Adrenal gland (tissue), 12 donors: ENCODE results near the gene LCN15. TPM values are rescaled to one million over a fixed set of nuclear protein-coding genes. Genes with fewer than 3 reads are reported as not detected.

ENCODE experiments used
- DNase-seq, 7 donors: peaks; one replicate each; pipeline ENCODE4 v3.0.0-alpha.2; 2019 to 2020
- H3K27ac ChIP-seq, 5 donors: fragments of 200-600 bp; sonication (generic) in 4 of 5; 1 replicate in 3 of 5; 2 replicates in 2 of 5; pipeline versions ENCODE4 v1.5.1 to v1.8.0; 2016 to 2020; ENCODE audit warnings: mild to moderate bottlenecking in 1 of 5
- H3K27me3 ChIP-seq: fragments of 200-600 bp; 2 replicates; pipeline ENCODE4 v1.8.0; 2021
- H3K36me3 ChIP-seq, 2 donors: fragments of 200-600 bp; replicated peaks in 1 of 2; 1 replicate in 1 of 2; 2 replicates in 1 of 2; pipeline versions ENCODE4 v1.5.1 to v1.8.0; 2018 to 2022
- H3K4me1 ChIP-seq, 2 donors: fragments of 200-600 bp; replicated peaks in 1 of 2; 1 replicate in 1 of 2; 2 replicates in 1 of 2; pipeline versions ENCODE4 v1.5.1 to v1.8.0; 2018 to 2021
- H3K4me3 ChIP-seq, 4 donors: fragments of 200-600 bp; sonication (generic) in 3 of 4; one replicate each; pipeline ENCODE4 v1.5.1; 2016 to 2018
- H3K9me3 ChIP-seq, 3 donors: fragments of 200-600 bp; sonication (generic) in 1 of 3; replicated peaks in 1 of 3; 1 replicate in 2 of 3; 2 replicates in 1 of 3; pipeline versions ENCODE4 v1.5.1 to v1.8.0; 2016 to 2021
- POLR2A ChIP-seq, 2 donors: fragments of 450-650 bp; IDR thresholded peaks; one replicate each; pipeline ENCODE4 v1.6.1; 2017; ENCODE audit warnings: antibody characterized with exemption in 2 of 2, mild to moderate bottlenecking in 2 of 2, moderate library complexity in 1 of 2
- WGBS, 4 donors: extraction: QIAGEN DNeasy Blood & Tissue Kit in 2 of 4; methylation state at CpG; one replicate each; pipeline versions ENCODE4 v1.1.5 to v1.1.7; 2013 to 2017; 5-methylcytosine and 5-hydroxymethylcytosine counted together
- intact Hi-C, 2 donors: fragments of 100-400 bp; cut with DNase I; formaldehyde crosslinking; loops; one replicate each; pipeline versions ENCODE4 v1.14.1 to v1.15.0; 2022 to 2023
- polyA plus RNA-seq, 3 donors: library from polyadenylated mRNA; stranded (reverse); fragments of 200-250 nt in 2 of 3; fragments of 350-450 nt in 1 of 3; fragmentation: Illumina TruSeq in 1 of 3; extraction: RNeasy Lipid Tissue Mini Kit (QIAGEN cat#74804) in 1 of 3; gene quantifications; one replicate each; pipeline ENCODE4 v1.2.3, GENCODE V29; 2013 to 2014
- total RNA-seq, 9 donors: library from RNA; depleted of rRNA in 4 of 9; stranded (reverse); fragments of >200 nt in 4 of 9; fragments of 120-200 nt in 1 of 9; fragmentation: NEBNext Ultra II Directional in 1 of 9; extraction: Animal tissue kit (Norgen Biotek cat#: 25700) in 1 of 9; gene quantifications; one replicate each; pipeline versions ENCODE4 v1.1.0 to v1.2.4, GENCODE V29; 2013 to 2023
- TF ChIP-seq, protein P1 (sequence below), 6 experiments: fragments of 450-650 bp in 4 of 6; fragments of 200-600 bp in 2 of 6; sonication (generic) in 1 of 6; IDR thresholded peaks; 1 replicate in 5 of 6; 2 replicates in 1 of 6; pipeline versions ENCODE4 v1.5.1 to v1.8.0; 2016 to 2021; ENCODE audit warnings: antibody characterized with exemption in 6 of 6, mild to moderate bottlenecking in 2 of 6, moderate library complexity in 1 of 6
- donor health status: healthy with polysubstance abuse.
- donor health status: Bipolar disorder and iron deficiency.
- donor health status: DM: yes; HTN: yes; CAD: no.
- donor health status: DM: no; HTN: no; CAD: no.
- donor health status: DM: no; HTN: no; CAD: no.
- donor health status: DM: yes; HTN: yes; CAD: no.

LCN15 gene
- total and polyA plus RNA-seq, 12 donors = not detected

DNA sequence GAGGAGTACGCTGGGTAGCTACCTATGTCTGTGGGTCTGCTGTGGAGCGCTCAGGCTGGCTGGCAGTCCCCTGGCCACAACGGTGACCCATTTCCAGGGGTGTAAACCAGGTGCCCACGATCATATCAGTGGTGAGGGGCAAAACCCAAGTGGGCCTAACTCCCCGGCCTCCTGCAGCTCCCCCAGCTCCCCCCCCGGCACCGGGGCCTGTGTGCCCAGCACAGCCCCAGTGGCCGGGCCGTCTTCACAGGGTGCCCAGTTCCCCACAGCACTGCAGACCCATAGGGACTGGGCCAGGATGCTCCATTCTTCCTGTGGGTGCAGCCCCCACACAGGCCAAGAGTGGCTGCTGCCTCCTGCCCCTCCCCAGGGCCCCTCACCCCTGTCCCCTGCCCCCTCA is 5.3 kb downstream of the LCN15 start:
- Histone ChIP-seq H3K4me3 (no peak overlapping the region), H3K27me3 (no peaks in the 10 kb centered on the region), H3K4me1 (no peaks in the 10 kb centered on the region), H3K36me3 (no peaks in the 10 kb centered on the region), H3K27ac (no peak overlapping the region), H3K9me3 (no peaks in the 10 kb centered on the region)
- DNase-seq = no peak
- intact Hi-C loops = no loop called here
- TF ChIP-seq, protein P1, sequence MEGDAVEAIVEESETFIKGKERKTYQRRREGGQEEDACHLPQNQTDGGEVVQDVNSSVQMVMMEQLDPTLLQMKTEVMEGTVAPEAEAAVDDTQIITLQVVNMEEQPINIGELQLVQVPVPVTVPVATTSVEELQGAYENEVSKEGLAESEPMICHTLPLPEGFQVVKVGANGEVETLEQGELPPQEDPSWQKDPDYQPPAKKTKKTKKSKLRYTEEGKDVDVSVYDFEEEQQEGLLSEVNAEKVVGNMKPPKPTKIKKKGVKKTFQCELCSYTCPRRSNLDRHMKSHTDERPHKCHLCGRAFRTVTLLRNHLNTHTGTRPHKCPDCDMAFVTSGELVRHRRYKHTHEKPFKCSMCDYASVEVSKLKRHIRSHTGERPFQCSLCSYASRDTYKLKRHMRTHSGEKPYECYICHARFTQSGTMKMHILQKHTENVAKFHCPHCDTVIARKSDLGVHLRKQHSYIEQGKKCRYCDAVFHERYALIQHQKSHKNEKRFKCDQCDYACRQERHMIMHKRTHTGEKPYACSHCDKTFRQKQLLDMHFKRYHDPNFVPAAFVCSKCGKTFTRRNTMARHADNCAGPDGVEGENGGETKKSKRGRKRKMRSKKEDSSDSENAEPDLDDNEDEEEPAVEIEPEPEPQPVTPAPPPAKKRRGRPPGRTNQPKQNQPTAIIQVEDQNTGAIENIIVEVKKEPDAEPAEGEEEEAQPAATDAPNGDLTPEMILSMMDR (IDR thresholded peaks at IDR 0.05) = no peak
- no peak for TF ChIP-seq POLR2A (IDR thresholded peaks at IDR 0.05)
- WGBS, 4 donors = 68 to 80% (median 73%) methylated on average over 5 to 9 of the region's 9 CpGs; no CpG with 5 or more reads in 1 of the 4 donors

DNA sequence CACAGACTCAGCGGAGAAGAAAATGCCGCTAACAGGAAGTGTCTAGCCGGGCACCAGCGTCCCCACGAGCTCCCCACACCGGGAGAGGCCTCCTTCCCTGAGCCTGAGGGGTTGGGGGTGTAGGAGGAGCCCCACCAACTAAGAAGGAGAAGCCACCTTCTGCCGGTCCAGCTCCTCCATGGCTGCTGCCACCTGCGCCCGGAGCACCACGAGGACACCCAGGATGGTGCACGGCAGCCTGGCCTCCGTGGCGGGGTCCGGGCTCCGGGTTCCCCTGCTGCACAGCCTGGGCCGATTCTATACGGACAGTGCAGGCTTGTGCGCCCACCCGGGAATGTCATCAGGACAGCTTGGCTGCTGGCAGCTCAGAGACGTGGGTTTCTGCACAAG is 6.6 kb downstream of the LCN15 start:
- Histone ChIP-seq H3K9me3 (no peaks in the 10 kb centered on the region), H3K27me3 (no peaks in the 10 kb centered on the region), H3K27ac (no peak overlapping the region), H3K4me3 (no peak overlapping the region), H3K4me1 (no peaks in the 10 kb centered on the region), H3K36me3 (no peaks in the 10 kb centered on the region)
- peak in 1 of 7 donors; percentile 13 for DNase-seq
- WGBS, 4 donors = 84 to 100% (median 88%) methylated on average over 2 to 20 of the region's 20 CpGs
- no peak for TF ChIP-seq POLR2A (IDR thresholded peaks at IDR 0.05)
- TF ChIP-seq, protein P1 (IDR thresholded peaks at IDR 0.05) = no peak
- intact Hi-C loops = no loop called here

DNA sequence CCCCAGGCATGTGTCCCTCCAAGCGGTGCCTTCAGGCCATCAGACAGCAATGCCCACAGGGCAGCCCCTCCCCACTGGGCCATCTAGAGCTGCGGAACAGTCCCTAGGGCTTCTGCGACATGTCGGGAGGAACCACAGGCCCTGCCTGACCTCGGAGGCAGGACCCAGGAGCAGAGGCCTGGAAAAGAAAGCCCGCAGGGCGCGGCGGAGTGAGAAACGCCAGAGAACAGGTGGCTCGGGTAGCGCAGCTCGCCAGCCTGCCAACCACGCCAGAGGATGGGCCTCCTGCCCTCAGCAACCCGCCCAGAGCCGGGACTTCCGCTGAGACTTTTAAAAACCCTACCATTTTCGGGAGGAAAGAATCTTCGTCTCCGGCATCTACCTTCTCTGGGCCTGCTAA is 7.0 kb downstream of the LCN15 start:
- H3K27me3 ChIP-seq = no peaks in the 10 kb centered on the region
- no peak overlapping the region for H3K4me3 ChIP-seq
- no peaks in the 10 kb centered on the region for H3K4me1 ChIP-seq
- no peaks in the 10 kb centered on the region for H3K9me3 ChIP-seq
- no peaks in the 10 kb centered on the region for H3K36me3 ChIP-seq
- intact Hi-C loops = no loop called here
- TF ChIP-seq, protein P1 (IDR thresholded peaks at IDR 0.05) = no peak
- no peak for TF ChIP-seq POLR2A (IDR thresholded peaks at IDR 0.05)
- peak in 1 of 7 donors; percentile 12 for DNase-seq
- WGBS, 4 donors = 83 to 91% (median 85%) methylated on average over 11 to 20 of the region's 20 CpGs
- H3K27ac ChIP-seq = no peak overlapping the region

DNA sequence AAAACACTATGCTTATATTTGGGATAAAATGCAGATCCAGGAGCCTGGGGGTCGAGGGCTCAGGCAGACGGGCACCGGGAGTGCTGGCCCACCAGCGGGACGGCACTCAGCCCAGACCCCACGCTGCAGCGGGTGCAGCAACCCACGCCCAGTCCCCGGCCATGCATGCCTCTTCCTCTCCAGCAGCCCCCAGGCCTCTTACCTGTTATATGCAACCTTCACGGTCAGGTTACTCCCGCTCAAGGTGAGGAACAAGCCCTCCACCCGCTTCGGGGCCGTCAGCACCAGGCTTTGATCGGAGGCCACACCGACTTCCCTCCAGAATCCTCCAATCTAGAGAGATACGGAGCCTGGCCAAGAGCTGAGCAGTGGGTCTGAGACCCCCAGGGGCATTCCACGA is 7.5 kb downstream of the LCN15 start:
- intact Hi-C loops = no loop called here
- 89 to 94% (median 93%) methylated on average over 11 to 18 of the region's 18 CpGs for WGBS, 4 donors
- H3K36me3 ChIP-seq = no peaks in the 10 kb centered on the region
- no peak overlapping the region for H3K27ac ChIP-seq
- H3K27me3 ChIP-seq = no peaks in the 10 kb centered on the region
- no peaks in the 10 kb centered on the region for H3K9me3 ChIP-seq
- no peaks in the 10 kb centered on the region for H3K4me1 ChIP-seq
- no peak overlapping the region for H3K4me3 ChIP-seq
- TF ChIP-seq, protein P1 (IDR thresholded peaks at IDR 0.05) = no peak
- TF ChIP-seq POLR2A (IDR thresholded peaks at IDR 0.05) = no peak
- peak in 1 of 7 donors; percentile 13 for DNase-seq
